SIG-M5 (cell line): ENCODE data around the gene CRACR2B.

Experiments used
- DNase-seq: peaks from one replicate; lab custom pipeline; 2025; lab: John Stamatoyannopoulos, UW

Gene CRACR2B

GRCh38 chr11:868802-869201 is 41.1 kb downstream of the CRACR2B start:
- no peak for DNase-seq

GRCh38 chr11:869399-870126 is 41.8 kb downstream of the CRACR2B start:
- no peak for DNase-seq

- no peak for DNase-seq
These were observed 42.4 kb downstream of the CRACR2B start for GRCh38 chr11:870127-870413.

- DNase-seq = no peak
These were observed 42.7 kb downstream of the CRACR2B start for GRCh38 chr11:870418-870817.

- DNase-seq = no peak
These were observed 43.8 kb downstream of the CRACR2B start for GRCh38 chr11:871472-871871.

GRCh38 chr11:872799-873198 is 45.1 kb downstream of the CRACR2B start:
- no peak for DNase-seq

- DNase-seq = no peak
These were observed 46.0 kb downstream of the CRACR2B start for GRCh38 chr11:873706-874105.

DNA sequence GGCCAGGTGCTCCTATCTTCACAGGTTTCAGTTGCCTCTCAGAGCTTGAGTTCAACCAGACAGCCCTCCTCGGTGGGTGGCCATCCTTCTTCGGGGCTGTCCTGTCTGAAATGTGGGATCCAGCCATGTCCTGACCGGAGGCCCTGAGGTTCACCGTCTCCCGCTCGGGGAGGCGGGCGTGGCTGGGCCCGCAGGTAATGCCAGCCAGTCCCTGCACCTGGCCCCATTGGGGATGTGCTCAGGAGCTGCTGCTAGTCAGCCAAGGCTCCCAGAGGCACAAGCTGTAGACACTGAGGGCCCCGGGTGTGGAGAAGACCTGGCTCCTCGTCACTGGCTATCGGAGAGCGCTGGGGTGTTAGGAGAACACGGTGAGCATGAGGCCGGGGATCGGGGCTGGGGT is 47.5 kb downstream of the CRACR2B start:
- DNase-seq = no peak

- no peak for DNase-seq
These were observed 48.1 kb downstream of the CRACR2B start for GRCh38 chr11:875769-876301.

GRCh38 chr11:876545-876944 is 48.8 kb downstream of the CRACR2B start:
- DNase-seq = no peak

DNA sequence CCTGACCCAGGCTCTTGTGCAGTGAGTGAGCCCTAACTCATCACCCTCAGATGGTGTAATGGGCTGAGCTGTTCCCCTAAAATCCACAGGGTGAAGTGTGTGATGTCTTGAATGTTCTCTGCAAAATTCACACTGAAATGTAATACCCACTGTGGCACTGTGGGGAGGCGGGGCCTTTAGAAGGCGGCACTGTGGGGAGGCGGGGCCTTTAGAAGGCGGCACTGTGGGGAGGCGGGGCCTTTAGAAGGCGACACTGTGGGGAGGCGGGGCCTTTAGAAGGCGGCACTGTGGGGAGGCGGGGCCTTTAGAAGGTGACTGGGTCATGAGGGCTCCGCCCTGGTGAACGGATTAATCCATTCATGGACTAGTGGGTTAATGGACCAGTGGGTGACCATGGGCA is 49.8 kb downstream of the CRACR2B start:
- no peak for DNase-seq

GRCh38 chr11:880447-880846 is 52.7 kb downstream of the CRACR2B start:
- no peak for DNase-seq
